ENCODE measurements around the gene TBC1D20. TPM values are rescaled to one million over a fixed set of nuclear protein-coding genes. Genes with fewer than 3 reads are reported as not detected.

Gene TBC1D20
- total and polyA plus RNA-seq, 8 donors, result 33.4 to 42.6 (median 35.9) TPM

DNA sequence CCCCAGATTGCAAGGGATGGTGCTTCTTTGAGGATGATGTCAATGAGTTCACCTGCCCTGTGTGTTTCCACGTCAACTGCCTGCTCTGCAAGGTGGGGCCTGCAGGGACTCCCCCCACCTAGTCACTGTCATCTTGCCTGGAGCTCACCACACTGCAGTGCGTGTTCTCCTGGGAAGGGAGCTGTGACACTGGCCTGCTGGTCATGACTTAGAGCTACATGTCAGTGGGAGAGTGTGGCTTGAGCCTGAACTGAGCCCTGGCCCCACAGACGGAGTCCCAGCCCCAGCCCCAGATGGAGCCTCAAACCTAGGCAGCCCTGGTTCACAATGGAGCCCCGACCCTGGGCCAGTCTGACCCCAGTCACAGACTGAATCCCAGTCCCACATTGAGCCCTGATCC lies 34.9 kb downstream of the TBC1D20 start:
- DNase-seq, result no peak
- Histone ChIP-seq H3K27me3 (no peaks in the 10 kb centered on the region), H3K27ac (no peak overlapping the region), H3K9me3 (no peaks in the 10 kb centered on the region), H3K4me1 (no peaks in the 10 kb centered on the region), H3K4me3 (no peak overlapping the region), H3K36me3 (peaks cover 0 to 93% of the 10 kb centered on the region in 2 donors)
- no peak for ATAC-seq
- TF ChIP-seq, protein P1, sequence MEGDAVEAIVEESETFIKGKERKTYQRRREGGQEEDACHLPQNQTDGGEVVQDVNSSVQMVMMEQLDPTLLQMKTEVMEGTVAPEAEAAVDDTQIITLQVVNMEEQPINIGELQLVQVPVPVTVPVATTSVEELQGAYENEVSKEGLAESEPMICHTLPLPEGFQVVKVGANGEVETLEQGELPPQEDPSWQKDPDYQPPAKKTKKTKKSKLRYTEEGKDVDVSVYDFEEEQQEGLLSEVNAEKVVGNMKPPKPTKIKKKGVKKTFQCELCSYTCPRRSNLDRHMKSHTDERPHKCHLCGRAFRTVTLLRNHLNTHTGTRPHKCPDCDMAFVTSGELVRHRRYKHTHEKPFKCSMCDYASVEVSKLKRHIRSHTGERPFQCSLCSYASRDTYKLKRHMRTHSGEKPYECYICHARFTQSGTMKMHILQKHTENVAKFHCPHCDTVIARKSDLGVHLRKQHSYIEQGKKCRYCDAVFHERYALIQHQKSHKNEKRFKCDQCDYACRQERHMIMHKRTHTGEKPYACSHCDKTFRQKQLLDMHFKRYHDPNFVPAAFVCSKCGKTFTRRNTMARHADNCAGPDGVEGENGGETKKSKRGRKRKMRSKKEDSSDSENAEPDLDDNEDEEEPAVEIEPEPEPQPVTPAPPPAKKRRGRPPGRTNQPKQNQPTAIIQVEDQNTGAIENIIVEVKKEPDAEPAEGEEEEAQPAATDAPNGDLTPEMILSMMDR (IDR thresholded peaks at IDR 0.05), result no peak
- intact Hi-C loops (cut with DNase I), result no loop called here

GRCh38 chr20:426566-426965 lies 35.8 kb downstream of the TBC1D20 start:
- ATAC-seq (no peak), DNase-seq (no peak)
- H3K27ac ChIP-seq, result no peak overlapping the region
- H3K27me3 ChIP-seq, result no peaks in the 10 kb centered on the region
- TF ChIP-seq, protein P1 (IDR thresholded peaks at IDR 0.05), result no peak
- no peaks in the 10 kb centered on the region for H3K4me1 ChIP-seq
- H3K36me3 ChIP-seq, result peaks cover 0 to 93% of the 10 kb centered on the region in 2 donors
- H3K4me3 ChIP-seq, result no peak overlapping the region
- intact Hi-C loops (cut with DNase I), result no loop called here
- H3K9me3 ChIP-seq, result no peaks in the 10 kb centered on the region

DNA sequence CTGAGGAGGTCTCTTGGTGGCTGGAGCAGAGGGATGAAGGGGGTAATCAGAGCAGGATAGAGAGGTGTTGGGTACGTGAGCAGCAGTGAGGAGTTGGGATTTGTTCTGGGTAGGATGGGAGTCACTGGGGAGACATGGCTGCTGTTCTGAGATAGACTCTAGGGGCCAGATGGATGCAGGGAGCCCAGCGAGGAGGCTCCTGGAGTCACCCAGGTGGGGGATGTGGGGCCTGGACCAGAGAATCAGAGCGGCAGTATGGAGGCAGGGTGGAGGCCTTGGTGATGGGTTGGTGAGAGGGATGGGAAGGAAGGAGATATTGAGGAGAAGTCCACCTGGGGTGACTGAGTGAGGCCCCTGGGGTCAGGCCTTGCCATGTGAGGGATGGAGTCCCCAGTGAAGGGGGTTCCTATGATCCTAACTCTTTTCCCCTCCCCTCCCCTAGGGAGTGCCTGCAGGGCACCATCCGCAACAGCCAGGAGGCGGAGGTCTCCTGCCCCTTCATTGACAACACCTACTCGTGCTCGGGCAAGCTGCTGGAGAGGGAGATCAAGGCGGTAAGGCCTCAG lies 40.6 kb downstream of the TBC1D20 start:
- intact Hi-C loops (cut with DNase I), result no loop called here
- DNase-seq (no peak), ATAC-seq (no peak)
- no peaks in the 10 kb centered on the region for H3K9me3 ChIP-seq
- H3K4me3 ChIP-seq, result no peak overlapping the region
- no peaks in the 10 kb centered on the region for H3K27me3 ChIP-seq
- H3K4me1 ChIP-seq, result peaks cover 0 to 1% of the 10 kb centered on the region in 2 donors
- TF ChIP-seq, protein P1 (IDR thresholded peaks at IDR 0.05), result no peak
- no peak overlapping the region for H3K27ac ChIP-seq
- H3K36me3 ChIP-seq, result peaks cover 0 to 88% of the 10 kb centered on the region in 2 donors

DNA sequence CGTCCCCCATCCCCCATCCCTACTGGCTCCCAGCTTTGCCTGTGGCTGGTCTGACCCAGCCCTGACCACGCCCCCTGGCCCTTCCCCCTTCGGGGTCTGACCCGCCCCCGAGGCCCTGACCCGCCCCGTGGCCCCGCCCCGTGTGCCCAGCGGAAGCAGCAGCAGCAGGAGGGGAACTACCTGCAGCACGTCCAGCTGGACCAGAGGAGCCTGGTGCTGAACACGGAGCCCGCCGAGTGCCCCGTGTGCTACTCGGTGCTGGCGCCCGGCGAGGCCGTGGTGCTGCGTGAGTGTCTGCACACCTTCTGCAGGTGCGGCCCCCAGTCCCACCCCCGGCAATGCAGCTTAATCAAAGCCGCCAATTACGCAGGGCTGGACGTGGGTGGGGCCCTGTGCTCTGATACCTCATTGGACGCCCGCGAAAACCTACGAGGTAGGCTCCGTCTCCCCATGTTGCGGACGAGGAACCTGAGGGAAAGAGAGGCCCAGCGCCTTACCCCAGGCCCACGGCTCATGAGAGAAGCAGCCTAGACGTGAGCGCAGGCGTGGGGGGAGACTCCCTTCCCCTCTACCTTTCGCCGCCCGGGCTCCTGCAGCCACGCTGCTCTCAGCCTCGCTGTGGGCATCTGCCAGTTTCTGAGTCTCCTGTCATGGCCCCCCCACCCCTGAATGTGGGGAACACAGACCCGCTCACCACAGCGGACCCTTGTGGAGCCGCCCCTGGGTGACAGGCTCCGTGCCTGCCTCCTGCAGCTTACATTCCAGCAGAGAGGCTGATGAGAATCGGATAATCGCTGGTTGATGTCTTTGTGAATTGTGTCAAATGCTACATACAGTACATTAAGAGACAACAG lies 41.4 kb downstream of the TBC1D20 start:
- DNase-seq (peak in 1 of 4 donors; percentile 91), ATAC-seq (no peak)
- Histone ChIP-seq H3K36me3 (peaks cover 0 to 87% of the 10 kb centered on the region in 2 donors), H3K4me3 (no peak overlapping the region), H3K9me3 (no peaks in the 10 kb centered on the region), H3K4me1 (peaks cover 0 to 8% of the 10 kb centered on the region in 2 donors), H3K27me3 (no peaks in the 10 kb centered on the region), H3K27ac (no peak overlapping the region)
- TF ChIP-seq, protein P1 (IDR thresholded peaks at IDR 0.05), result no peak
- intact Hi-C loops (cut with DNase I), result no loop called here

- Histone ChIP-seq H3K27ac (no peak overlapping the region), H3K27me3 (no peaks in the 10 kb centered on the region), H3K4me3 (no peak overlapping the region), H3K36me3 (peaks cover 0 to 84% of the 10 kb centered on the region in 2 donors), H3K4me1 (peaks cover 3 to 15% of the 10 kb centered on the region in 2 donors), H3K9me3 (no peaks in the 10 kb centered on the region)
- DNase-seq (peak in 1 of 4 donors; percentile 75), ATAC-seq (no peak)
- TF ChIP-seq, protein P1 (IDR thresholded peaks at IDR 0.05), result no peak
- intact Hi-C loops (cut with DNase I), result no loop called here
Observed at GRCh38 chr20:420166-420620, 42.1 kb downstream of the TBC1D20 start.

Data from left lung (tissue), 10 donors.